Fibroblast of skin of scalp (primary cell): ENCODE results near the gene TCEANC2. TPM values are rescaled to one million over a fixed set of nuclear protein-coding genes. Genes with fewer than 3 reads are reported as not detected.
"Not testable (repeated sequence)": the region's sequence is repeated elsewhere in the genome, so short reads cannot be mapped to it uniquely, and the experiment has no call there.

ENCODE experiments used
- DNase-seq: peaks from one replicate; pipeline ENCODE4 v3.0.0-alpha.2; 2013
- polyA plus RNA-seq, 2 experiments: library from polyadenylated mRNA; unstranded; fragments of 120-200 nt; gene quantifications; one replicate each; pipeline ENCODE4 v1.2.1, GENCODE V29; 2013; ENCODE audit not compliant: insufficient read length in 2 of 2

Gene TCEANC2
- 3.5 TPM for polyA plus RNA-seq (2013, experiment 1 of 2; ENCODE audit: insufficient read length)
- polyA plus RNA-seq (2013, experiment 2 of 2; ENCODE audit: insufficient read length): 3.2 TPM

- peak; percentile 100 for DNase-seq
Measured at GRCh38 chr1:54052934-54053744, at the start of gene TCEANC2, which contains the start of gene TMEM59. TSS of gene TCEANC2 (plus strand) at chr1:54053608. CDS start at chr1:54054423, 815 bp downstream. TSS of gene TMEM59 (minus strand) at chr1:54053204. CDS start at chr1:54053188, 16 bp downstream.

- DNase-seq: not testable (repeated sequence)
Measured at GRCh38 chr1:54003750-54004480, 49.5 kb upstream of the TCEANC2 start.

GRCh38 chr1:54004481-54005049 lies 48.8 kb upstream of the TCEANC2 start:
- DNase-seq: no peak

- no peak for DNase-seq
Measured at GRCh38 chr1:54006508-54006907, 46.9 kb upstream of the TCEANC2 start.

- no peak for DNase-seq
Measured at GRCh38 chr1:54007613-54008012, 45.8 kb upstream of the TCEANC2 start.

GRCh38 chr1:54008876-54009275 lies 44.5 kb upstream of the TCEANC2 start:
- no peak for DNase-seq

- no peak for DNase-seq
Measured at GRCh38 chr1:54009406-54009805, 44.0 kb upstream of the TCEANC2 start.

- DNase-seq: no peak
Measured at GRCh38 chr1:54010415-54011117, 42.8 kb upstream of the TCEANC2 start.

- DNase-seq: no peak
Measured at GRCh38 chr1:54011316-54012007, 41.9 kb upstream of the TCEANC2 start.

GRCh38 chr1:54012008-54012325 lies 41.4 kb upstream of the TCEANC2 start:
- DNase-seq: no peak

- DNase-seq: no peak
Measured at GRCh38 chr1:54012863-54013262, 40.5 kb upstream of the TCEANC2 start.

- no peak for DNase-seq
Measured at GRCh38 chr1:54013393-54014008, 39.9 kb upstream of the TCEANC2 start.

GRCh38 chr1:54014009-54014629 lies 39.3 kb upstream of the TCEANC2 start:
- no peak for DNase-seq

GRCh38 chr1:54016343-54017282 lies 36.8 kb upstream of the TCEANC2 start:
- DNase-seq: no peak

- no peak for DNase-seq
Measured at GRCh38 chr1:54017979-54018378, 35.4 kb upstream of the TCEANC2 start, which contains the start of gene LDLRAD1. TSS of gene LDLRAD1 (minus strand) at chr1:54018186. CDS start at chr1:54018112, 74 bp downstream.

GRCh38 chr1:54018635-54019034 lies 34.8 kb upstream of the TCEANC2 start:
- DNase-seq: no peak

GRCh38 chr1:54019562-54020176 lies 33.7 kb upstream of the TCEANC2 start:
- not testable (repeated sequence) for DNase-seq

- no peak for DNase-seq
Measured at GRCh38 chr1:54024358-54024757, 29.1 kb upstream of the TCEANC2 start.

- DNase-seq: not testable (repeated sequence)
Measured at GRCh38 chr1:54024811-54025210, 28.6 kb upstream of the TCEANC2 start.
